K562 (cell line): ENCODE data around the gene ZNF43. TPM values are rescaled to one million over a fixed set of nuclear protein-coding genes. Genes with fewer than 3 reads are reported as not detected.
A peak's percentile ranks its signal among the peaks of the same experiment; 100 is the strongest.

Experiments
- AFF4 ChIP-seq: sonication (generic); formaldehyde crosslinking; IDR thresholded peaks from 2 replicates; pipeline ENCODE4 v1.8.0; 2023; ENCODE audit warnings: mild to moderate bottlenecking, missing genetic modification reagents
- ARID4B ChIP-seq: sonication (generic); formaldehyde crosslinking; IDR thresholded peaks from 2 replicates; pipeline ENCODE4 v1.8.0; 2022; ENCODE audit warnings: mild to moderate bottlenecking, missing genetic modification reagents
- CEBPB ChIP-seq: fragments of 450-650 bp; IDR thresholded peaks from 2 replicates; pipeline ENCODE4 v1.6.1; 2016; ENCODE audit warnings: missing genetic modification characterization, missing compliant biosample characterization
- CREBBP ChIP-seq: IDR thresholded peaks from one replicate; pipeline ENCODE4 v1.6.1; 2012; ENCODE audit warnings: low read depth, mild to moderate bottlenecking, control low read depth, inconsistent platforms, low read length
- DEAF1 ChIP-seq: fragments of 450-650 bp; formaldehyde crosslinking; IDR thresholded peaks from 2 replicates; pipeline ENCODE4 v1.4.0; 2020; ENCODE audit warnings: mild to moderate bottlenecking, moderate library complexity
- ETV5 ChIP-seq: sonication (generic); formaldehyde crosslinking; IDR thresholded peaks from 2 replicates; pipeline ENCODE4 v1.4.0; 2020; ENCODE audit warnings: low read depth, mild to moderate bottlenecking, missing genetic modification reagents
- GTF2B ChIP-seq: IDR thresholded peaks from 2 replicates; pipeline ENCODE4 v1.6.1; 2011; ENCODE audit not compliant: insufficient read length; ENCODE audit errors: extremely low read depth
- POLR3G ChIP-seq: IDR thresholded peaks from 2 replicates; pipeline ENCODE4 v1.6.1; 2011; ENCODE audit not compliant: insufficient read length, insufficient replicate concordance; ENCODE audit errors: extremely low read depth
- PRMT5 ChIP-seq: sonication (generic); formaldehyde crosslinking; IDR thresholded peaks from 2 replicates; pipeline ENCODE4 v1.5.0; 2020; ENCODE audit warnings: missing genetic modification reagents
- RNF2 ChIP-seq: sonication (generic); IDR thresholded peaks from 2 replicates; pipeline ENCODE4 v1.6.1; 2016
- SMAD4 ChIP-seq: fragments of 250-450 bp; sonication (Bioruptor Pico); conservative IDR thresholded peaks from 2 replicates; pipeline ENCODE4 v1.8.0; 2021; ENCODE audit warnings: inconsistent platforms, mild to moderate bottlenecking, moderate library complexity
- SMC3 ChIP-seq: conservative IDR thresholded peaks from 2 replicates; pipeline ENCODE4 v1.6.1; 2011; ENCODE audit warnings: low read depth, low read length, improper control_type of control experiment; ENCODE audit not compliant: insufficient read depth
- ZBTB5 ChIP-seq: fragments of 450-650 bp; IDR thresholded peaks from 2 replicates; pipeline ENCODE4 v1.6.1; 2017; ENCODE audit warnings: antibody characterized with exemption
- ZKSCAN8 ChIP-seq: fragments of 200-800 bp; sonication (Bioruptor generic); IDR thresholded peaks from 2 replicates; pipeline ENCODE4 v1.6.1; 2016; ENCODE audit warnings: missing genetic modification characterization, missing compliant biosample characterization
- ZNF583 ChIP-seq: fragments of 250-450 bp; sonication (Bioruptor Pico); IDR thresholded peaks from 2 replicates; pipeline ENCODE4 v1.4.0; 2020
- polyA plus RNA-seq, 8 experiments: library from polyadenylated mRNA; depleted of rRNA in 4 of 8; stranded (reverse) in 5 of 8; unstranded in 3 of 8; fragments of >200 nt; fragmentation: Nextera tagmentation in 2 of 8; fragmentation: Illumina TruSeq in 1 of 8; extraction: Ambion mirVana in 2 of 8; extraction: Trizol in 1 of 8; gene quantifications; 2 replicates each; pipeline versions ENCODE4 v1.2.1 to v1.2.3, GENCODE V29; 2011 to 2014; ENCODE audit warnings: inconsistent platforms in 1 of 8, missing spikeins in 1 of 8
- total RNA-seq, 7 experiments: library from RNA; depleted of rRNA in 6 of 7; stranded (reverse); fragments of >200 nt in 6 of 7; fragmentation: Illumina TruSeq in 2 of 7; extraction: Trizol in 2 of 7; gene quantifications; 2 replicates each; pipeline versions ENCODE4 v1.2.1 to v1.2.3, GENCODE V29; 2011 to 2021; ENCODE audit warnings: low replicate concordance in 1 of 7

ZNF43 gene
- total and polyA plus RNA-seq, 9 of the 15 experiments (the other 6 are each of a cell fraction or from before 2014, with no cell fraction given): 3.6 to 18.6 (median 9.2) TPM

- TF ChIP-seq ZBTB5 (no peak), SMC3 (0 out of 2 replicates have a peak, but pooled peaks have one; percentile 3), CREBBP (no peak), ZKSCAN8 (CRISPR knock-in tag) (no peak), ARID4B (peak; percentile 67), GTF2B (no peak), ETV5 (CRISPR knock-in tag) (no peak), AFF4 (CRISPR knock-in tag) (peak; percentile 57; the same call in 1 of the 2 replicates), CEBPB (no peak), POLR3G (no peak), RNF2 (no peak), DEAF1 (CRISPR knock-in tag) (no peak), ZNF583 (CRISPR knock-in tag) (no peak), SMAD4 (CRISPR knock-in tag) (no peak), PRMT5 (no peak)
Observed at GRCh38 chr19:21767065-21767800, 68.7 kb downstream of the ZNF43 start, which contains the start of gene ZNF100 (continued).
